Lower leg skin (tissue), 3 donors: ENCODE data around the gene KRT75.

Experiments used
- POLR2A ChIP-seq, 2 donors: fragments of 450-650 bp; IDR thresholded peaks; one replicate each; pipeline ENCODE4 v1.6.1; 2016 to 2017; ENCODE audit warnings: antibody characterized with exemption in 2 of 2, mild to moderate bottlenecking in 1 of 2, moderate library complexity in 1 of 2
- TF ChIP-seq, protein P1 (sequence below), 3 donors: fragments of 450-650 bp; IDR thresholded peaks; one replicate each; pipeline ENCODE4 v1.5.1; 2016; ENCODE audit warnings: antibody characterized with exemption in 3 of 3, mild to moderate bottlenecking in 3 of 3, moderate library complexity in 2 of 3

DNA sequence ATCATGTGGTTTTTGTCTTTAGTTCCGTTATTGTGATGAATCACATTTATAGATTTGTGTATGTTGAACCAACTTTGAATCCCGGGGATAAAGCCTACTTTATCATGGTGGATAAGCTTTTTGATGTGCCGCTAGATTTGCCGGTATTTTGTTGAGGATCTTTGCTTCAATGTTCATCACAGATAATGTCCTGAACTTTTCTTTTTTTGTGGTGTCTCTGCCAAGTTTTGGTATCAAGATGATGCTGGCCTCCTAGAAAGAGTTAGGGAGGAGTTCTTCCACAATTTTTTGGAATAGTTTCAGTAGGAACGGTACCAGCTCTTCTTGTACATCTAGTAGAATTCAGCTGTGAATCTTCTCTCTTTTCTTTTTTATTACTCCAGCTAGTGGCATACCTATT is 24.7 kb upstream of the KRT75 start:
- TF ChIP-seq, protein P1, sequence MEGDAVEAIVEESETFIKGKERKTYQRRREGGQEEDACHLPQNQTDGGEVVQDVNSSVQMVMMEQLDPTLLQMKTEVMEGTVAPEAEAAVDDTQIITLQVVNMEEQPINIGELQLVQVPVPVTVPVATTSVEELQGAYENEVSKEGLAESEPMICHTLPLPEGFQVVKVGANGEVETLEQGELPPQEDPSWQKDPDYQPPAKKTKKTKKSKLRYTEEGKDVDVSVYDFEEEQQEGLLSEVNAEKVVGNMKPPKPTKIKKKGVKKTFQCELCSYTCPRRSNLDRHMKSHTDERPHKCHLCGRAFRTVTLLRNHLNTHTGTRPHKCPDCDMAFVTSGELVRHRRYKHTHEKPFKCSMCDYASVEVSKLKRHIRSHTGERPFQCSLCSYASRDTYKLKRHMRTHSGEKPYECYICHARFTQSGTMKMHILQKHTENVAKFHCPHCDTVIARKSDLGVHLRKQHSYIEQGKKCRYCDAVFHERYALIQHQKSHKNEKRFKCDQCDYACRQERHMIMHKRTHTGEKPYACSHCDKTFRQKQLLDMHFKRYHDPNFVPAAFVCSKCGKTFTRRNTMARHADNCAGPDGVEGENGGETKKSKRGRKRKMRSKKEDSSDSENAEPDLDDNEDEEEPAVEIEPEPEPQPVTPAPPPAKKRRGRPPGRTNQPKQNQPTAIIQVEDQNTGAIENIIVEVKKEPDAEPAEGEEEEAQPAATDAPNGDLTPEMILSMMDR (IDR thresholded peaks at IDR 0.05), result no peak
- no peak for TF ChIP-seq POLR2A (IDR thresholded peaks at IDR 0.05)
